Panc1 (cell line): Measurements from ENCODE around the gene ANKH. TPM values are rescaled to one million over a fixed set of nuclear protein-coding genes. Genes with fewer than 3 reads are reported as not detected.

Experiments used
- ATAC-seq: fragments of 200-7000 bp; cut with Tn5 transposase; 2 replicates; pipeline ENCODE4 v1.9.1; 2020; ENCODE audit warnings: mild to moderate bottlenecking, moderate library complexity
- BruUV-seq: library from RNA; stranded (reverse); fragments of 400-500 nt; replicated peaks from 2 replicates; lab custom pipeline; 2021; lab: Mats Ljungman, UMichigan
- CTCF ChIA-PET: fragments of 300-600 bp; sonication (Branson Sonifier 250); formaldehyde crosslinking; loops from one replicate; lab custom pipeline; 2022; ENCODE audit warnings: antibody characterized with exemption; lab: Charles Lee
- POLR2A ChIA-PET: fragments of 300-600 bp; sonication (Branson Sonifier 250); formaldehyde crosslinking; loops from one replicate; lab custom pipeline; 2022; ENCODE audit warnings: antibody characterized with exemption; lab: Charles Lee
- DNase-seq: peaks from one replicate; pipeline ENCODE4 v3.0.0-alpha.2; 2010; ENCODE audit warnings: low read depth, low spot score
- H3K27ac ChIP-seq: 2 replicates; pipeline ENCODE4 v1.5.1; 2011; ENCODE audit warnings: mild to moderate bottlenecking, low read length, inconsistent platforms
- H3K27me3 ChIP-seq: fragments of 200-500 bp; sonication (Bioruptor generic); 2 replicates; pipeline ENCODE4 v1.6.0; 2014; ENCODE audit warnings: low read length, inconsistent platforms; ENCODE audit not compliant: control insufficient read depth, insufficient read depth
- H3K36me3 ChIP-seq: fragments of 200-500 bp; sonication (Bioruptor generic); 2 replicates; pipeline ENCODE4 v1.5.1; 2014; ENCODE audit warnings: inconsistent platforms, mild to moderate bottlenecking, low read length, moderate library complexity; ENCODE audit not compliant: control insufficient read depth, insufficient read depth
- H3K4me1 ChIP-seq: 2 replicates; pipeline ENCODE4 v1.5.1; 2011; ENCODE audit warnings: inconsistent platforms, mild to moderate bottlenecking, low read length, moderate library complexity; ENCODE audit not compliant: control insufficient read depth, insufficient read depth
- H3K4me3 ChIP-seq, 2 experiments: 2 replicates each; pipeline ENCODE4 v1.5.1; 2011 to 2012; ENCODE audit warnings: low read depth in 2 of 2, low read length in 2 of 2, mild to moderate bottlenecking in 2 of 2, inconsistent platforms in 1 of 2, moderate library complexity in 1 of 2
- H3K9me3 ChIP-seq: fragments of 200-500 bp; sonication (Bioruptor generic); 2 replicates; pipeline ENCODE4 v1.5.1; 2014; ENCODE audit warnings: low read depth, mild to moderate bottlenecking, inconsistent platforms, low read length, moderate library complexity; ENCODE audit not compliant: control insufficient read depth, insufficient read depth
- CTCF ChIP-seq: fragments of 450-650 bp; IDR thresholded peaks from 2 replicates; pipeline ENCODE4 v1.5.1; 2017; ENCODE audit warnings: mild to moderate bottlenecking
- POLR2AphosphoS5 ChIP-seq: IDR thresholded peaks from 2 replicates; pipeline ENCODE4 v1.6.1; 2012; ENCODE audit warnings: mild to moderate bottlenecking, low read depth, low read length, moderate library complexity
- REST ChIP-seq, 2 experiments: IDR thresholded peaks; 2 replicates each; pipeline ENCODE4 v1.6.1; 2011 to 2012; ENCODE audit warnings: low read depth in 2 of 2, control low read depth in 1 of 2, low read length in 1 of 2, mild to moderate bottlenecking in 1 of 2, moderate library complexity in 1 of 2; ENCODE audit not compliant: insufficient read depth in 1 of 2
- SIN3A ChIP-seq: IDR thresholded peaks from 2 replicates; pipeline ENCODE4 v1.6.1; 2012; ENCODE audit warnings: low read depth, mild to moderate bottlenecking, low read length, moderate library complexity, borderline replicate concordance; ENCODE audit not compliant: insufficient read depth
- TCF7L2 ChIP-seq: IDR thresholded peaks from 2 replicates; pipeline ENCODE4 v1.6.1; 2011; ENCODE audit warnings: mild to moderate bottlenecking, low read depth, low read length, inconsistent platforms
- in situ Hi-C: cut with HindIII; loops from 2 replicates; pipeline ENCODE4 v1.10.0; 2016; ENCODE audit warnings: low sequenced_read_pairs, low pct_unique_long_range_greater_than_20kb
- intact Hi-C: fragments of 100-400 bp; cut with micrococcal nuclease; formaldehyde crosslinking; loops from one replicate; pipeline ENCODE4 v1.10.0; 2022; ENCODE audit not compliant: unreplicated experiment
- total RNA-seq: library from RNA; stranded (reverse); gene quantifications from one replicate; pipeline ENCODE4 v1.2.1, GENCODE V29; 2021; ENCODE audit not compliant: unreplicated experiment

The ANKH gene
- total RNA-seq, 1 experiment from 2014 or later: 11.2 TPM

- BruUV-seq: no TSS peak
- in situ Hi-C loops: no loop called here
- H3K4me3 ChIP-seq: no peak overlapping the region
- H3K27ac ChIP-seq: no peak overlapping the region
- ChIA-PET POLR2A (no interaction called here), CTCF (no interaction called here)
- DNase-seq (no peak), ATAC-seq (no peak)
- intact Hi-C loops: no loop called here
- no peaks in the 10 kb centered on the region for H3K9me3 ChIP-seq
- H3K4me1 ChIP-seq: no peaks in the 10 kb centered on the region
- H3K27me3 ChIP-seq: peaks cover 6% of the 10 kb centered on the region
- TF ChIP-seq POLR2AphosphoS5 (no peak), REST (IDR thresholded peaks at IDR 0.05; ENCODE audit: insufficient read depth in 1 of 2, low read depth in 2 of 2, low read length in 1 of 2) (no peak), TCF7L2 (no peak), CTCF (no peak), SIN3A (no peak)
- 0 out of 2 replicates have a peak, but pooled peaks cover 2% of the 10 kb centered on the region for H3K36me3 ChIP-seq
These were observed 4.5 kb upstream of the ANKH start for GRCh38 chr5:14876095-14876494.

GRCh38 chr5:14873790-14874189, 2.2 kb upstream of the ANKH start:
- Histone ChIP-seq H3K36me3 (0 out of 2 replicates have a peak, but pooled peaks cover 2% of the 10 kb centered on the region), H3K27ac (no peak overlapping the region), H3K27me3 (peaks cover 27% of the 10 kb centered on the region), H3K9me3 (no peaks in the 10 kb centered on the region), H3K4me1 (peaks cover 4% of the 10 kb centered on the region; the same call in 1 of the 2 replicates), H3K4me3 (no peak overlapping the region)
- POLR2A ChIA-PET: no interaction called here
- intact Hi-C loops (loop anchor here (5.0 kb wide), 2 partner anchors 129 to 146 kb away; no protein-coding TSS in a partner anchor), in situ Hi-C loops (no loop called here)
- DNase-seq (no peak), ATAC-seq (no peak)
- CTCF ChIA-PET: no interaction called here
- TF ChIP-seq CTCF (no peak), POLR2AphosphoS5 (no peak), SIN3A (no peak), TCF7L2 (no peak), REST (IDR thresholded peaks at IDR 0.05; ENCODE audit: insufficient read depth in 1 of 2, low read depth in 2 of 2, low read length in 1 of 2) (no peak)
- BruUV-seq: no TSS peak
